Panc1 (cell line): ENCODE measurements around the gene RUFY2. TPM values are rescaled to one million over a fixed set of nuclear protein-coding genes. Genes with fewer than 3 reads are reported as not detected.

Experiments
- ATAC-seq: fragments of 200-7000 bp; cut with Tn5 transposase; 2 replicates; pipeline ENCODE4 v1.9.1; 2020; ENCODE audit warnings: mild to moderate bottlenecking, moderate library complexity
- BruUV-seq: library from RNA; stranded (reverse); fragments of 400-500 nt; replicated peaks from 2 replicates; lab custom pipeline; 2021; lab: Mats Ljungman, UMichigan
- CTCF ChIA-PET: fragments of 300-600 bp; sonication (Branson Sonifier 250); formaldehyde crosslinking; loops from one replicate; lab custom pipeline; 2022; ENCODE audit warnings: antibody characterized with exemption; lab: Charles Lee
- POLR2A ChIA-PET: fragments of 300-600 bp; sonication (Branson Sonifier 250); formaldehyde crosslinking; loops from one replicate; lab custom pipeline; 2022; ENCODE audit warnings: antibody characterized with exemption; lab: Charles Lee
- DNase-seq: peaks from one replicate; pipeline ENCODE4 v3.0.0-alpha.2; 2010; ENCODE audit warnings: low read depth, low spot score
- H3K27ac ChIP-seq: 2 replicates; pipeline ENCODE4 v1.5.1; 2011; ENCODE audit warnings: mild to moderate bottlenecking, low read length, inconsistent platforms
- H3K27me3 ChIP-seq: fragments of 200-500 bp; sonication (Bioruptor generic); 2 replicates; pipeline ENCODE4 v1.6.0; 2014; ENCODE audit warnings: low read length, inconsistent platforms; ENCODE audit not compliant: control insufficient read depth, insufficient read depth
- H3K36me3 ChIP-seq: fragments of 200-500 bp; sonication (Bioruptor generic); 2 replicates; pipeline ENCODE4 v1.5.1; 2014; ENCODE audit warnings: inconsistent platforms, mild to moderate bottlenecking, low read length, moderate library complexity; ENCODE audit not compliant: control insufficient read depth, insufficient read depth
- H3K4me1 ChIP-seq: 2 replicates; pipeline ENCODE4 v1.5.1; 2011; ENCODE audit warnings: inconsistent platforms, mild to moderate bottlenecking, low read length, moderate library complexity; ENCODE audit not compliant: control insufficient read depth, insufficient read depth
- H3K4me3 ChIP-seq, 2 experiments: 2 replicates each; pipeline ENCODE4 v1.5.1; 2011 to 2012; ENCODE audit warnings: low read depth in 2 of 2, low read length in 2 of 2, mild to moderate bottlenecking in 2 of 2, inconsistent platforms in 1 of 2, moderate library complexity in 1 of 2
- H3K9me3 ChIP-seq: fragments of 200-500 bp; sonication (Bioruptor generic); 2 replicates; pipeline ENCODE4 v1.5.1; 2014; ENCODE audit warnings: low read depth, mild to moderate bottlenecking, inconsistent platforms, low read length, moderate library complexity; ENCODE audit not compliant: control insufficient read depth, insufficient read depth
- CTCF ChIP-seq: fragments of 450-650 bp; IDR thresholded peaks from 2 replicates; pipeline ENCODE4 v1.5.1; 2017; ENCODE audit warnings: mild to moderate bottlenecking
- POLR2AphosphoS5 ChIP-seq: IDR thresholded peaks from 2 replicates; pipeline ENCODE4 v1.6.1; 2012; ENCODE audit warnings: mild to moderate bottlenecking, low read depth, low read length, moderate library complexity
- SIN3A ChIP-seq: IDR thresholded peaks from 2 replicates; pipeline ENCODE4 v1.6.1; 2012; ENCODE audit warnings: low read depth, mild to moderate bottlenecking, low read length, moderate library complexity, borderline replicate concordance; ENCODE audit not compliant: insufficient read depth
- TCF7L2 ChIP-seq: IDR thresholded peaks from 2 replicates; pipeline ENCODE4 v1.6.1; 2011; ENCODE audit warnings: mild to moderate bottlenecking, low read depth, low read length, inconsistent platforms
- in situ Hi-C: cut with HindIII; loops from 2 replicates; pipeline ENCODE4 v1.10.0; 2016; ENCODE audit warnings: low sequenced_read_pairs, low pct_unique_long_range_greater_than_20kb
- intact Hi-C: fragments of 100-400 bp; cut with micrococcal nuclease; formaldehyde crosslinking; loops from one replicate; pipeline ENCODE4 v1.10.0; 2022; ENCODE audit not compliant: unreplicated experiment
- total RNA-seq: library from RNA; stranded (reverse); gene quantifications from one replicate; pipeline ENCODE4 v1.2.1, GENCODE V29; 2021; ENCODE audit not compliant: unreplicated experiment

RUFY2 gene
- total RNA-seq, 1 experiment from 2014 or later = 25.1 TPM

- BruUV-seq = no TSS peak
- peak; percentile 53 for ATAC-seq
- Histone ChIP-seq H3K4me3 (no peak overlapping the region), H3K27me3 (no peaks in the 10 kb centered on the region), H3K9me3 (no peaks in the 10 kb centered on the region), H3K36me3 (no peaks in the 10 kb centered on the region), H3K27ac (no peak overlapping the region), H3K4me1 (peaks cover 13% of the 10 kb centered on the region; the same call in 1 of the 2 replicates)
- CTCF ChIA-PET = interaction anchor here (0.6 to 3.0 kb wide), 6 partner anchors 12 to 351 kb away, joined by 4 to 30 read pairs (median 4); no protein-coding TSS in a partner anchor
- no peak for DNase-seq
- intact Hi-C loops (loop anchor here (5.0 to 10.0 kb wide), 2 partner anchors 90 to 218 kb away; no protein-coding TSS in a partner anchor), in situ Hi-C loops (no loop called here)
- POLR2A ChIA-PET = interaction anchor here (0.6 kb wide), 1 partner anchor 196 kb away, joined by 9 read pairs; no protein-coding TSS in a partner anchor
- TF ChIP-seq TCF7L2 (no peak), CTCF (peak; percentile 48), POLR2AphosphoS5 (no peak)
These were observed 104.6 kb downstream of the RUFY2 start for GRCh38 chr10:68302503-68302823.

- ChIA-PET CTCF (interaction anchor here (0.5 to 3.0 kb wide), 8 partner anchors 13 to 346 kb away, joined by 3 to 30 read pairs (median 4); no protein-coding TSS in a partner anchor), POLR2A (interaction anchor here (0.6 kb wide), 1 partner anchor 219 kb away, joined by 3 read pairs; no protein-coding TSS in a partner anchor)
These were observed 105.1 kb downstream of the RUFY2 start for GRCh38 chr10:68301790-68302502.

More at GRCh38 chr10:68301790-68302502, 105.1 kb downstream of the RUFY2 start:
- Histone ChIP-seq H3K36me3 (no peaks in the 10 kb centered on the region), H3K4me1 (peaks cover 13% of the 10 kb centered on the region; the same call in 1 of the 2 replicates), H3K27me3 (no peaks in the 10 kb centered on the region), H3K9me3 (no peaks in the 10 kb centered on the region), H3K27ac (no peak overlapping the region), H3K4me3 (no peak overlapping the region)
- TF ChIP-seq CTCF = peak; percentile 73
- no peak for TF ChIP-seq SIN3A
- DNase-seq (peak; percentile 72), ATAC-seq (peak; percentile 90)
- intact Hi-C loops (loop anchor here (5.0 to 10.0 kb wide), 2 partner anchors 90 to 217 kb away; no protein-coding TSS in a partner anchor), in situ Hi-C loops (no loop called here)
- BruUV-seq = no TSS peak
